ENCODE data around the gene SYTL5.

GRCh38 chrX:38006291-38006690, at the start of gene SYTL5:
- no peak for TF ChIP-seq CTCF (IDR thresholded peaks at IDR 0.05)
- TF ChIP-seq EZH2phosphoT487 (IDR thresholded peaks at IDR 0.05): no peak

All from neural progenitor cell (in vitro differentiated cells).